ENCODE data around the gene CCL20. TPM values are rescaled to one million over a fixed set of nuclear protein-coding genes. Genes with fewer than 3 reads are reported as not detected.

Gene CCL20
- total and polyA plus RNA-seq, 2 of the 13 experiments (the other 11 are each of a cell fraction or from before 2014, with no cell fraction given) = 223 to 903 TPM

- TF ChIP-seq TFAP4 (IDR thresholded peaks at IDR 0.05; ENCODE audit: borderline replicate concordance, low read depth) = peak; percentile 83
- no peak for TF ChIP-seq HIVEP1 (CRISPR knock-in tag; IDR thresholded peaks at IDR 0.05)
- TF ChIP-seq PAXIP1 (CRISPR knock-in tag; conservative IDR thresholded peaks at IDR 0.05) = 0 out of 2 replicates have a peak, but pooled peaks have one; percentile 37
- TF ChIP-seq ZFYVE20 (CRISPR knock-in tag; IDR thresholded peaks at IDR 0.05; ENCODE audit: borderline replicate concordance, low read depth) = no peak
- TF ChIP-seq NR2F1 (CRISPR knock-in tag; IDR thresholded peaks at IDR 0.05) = peak; percentile 16 to 57; a peak in 2 of 4 replicates
- peak; percentile 55; the same call in 1 of the 2 replicates for TF ChIP-seq ZBTB33 (CRISPR knock-in tag; IDR thresholded peaks at IDR 0.05)
- no peak for TF ChIP-seq ZNF138 (CRISPR knock-in tag; IDR thresholded peaks at IDR 0.05; ENCODE audit: low read depth)
- peak; percentile 84 for TF ChIP-seq SMAD1 (CRISPR knock-in tag; IDR thresholded peaks at IDR 0.05; ENCODE audit: borderline replicate concordance, low read depth)
- TF ChIP-seq ELF3 (CRISPR knock-in tag; IDR thresholded peaks at IDR 0.05) = peak; percentile 65; the same call in 1 of the 2 replicates
- no peak for TF ChIP-seq CREB1 (IDR thresholded peaks at IDR 0.05)
- TF ChIP-seq CREB1 (CRISPR knock-in tag; IDR thresholded peaks at IDR 0.05) = no peak
- peak; percentile 64; the same call in 1 of the 2 replicates for TF ChIP-seq ZNF232 (CRISPR knock-in tag; IDR thresholded peaks at IDR 0.05; ENCODE audit: borderline replicate concordance)
- TF ChIP-seq KLF9 (CRISPR knock-in tag; IDR thresholded peaks at IDR 0.05; ENCODE audit: low read depth) = 0 out of 2 replicates have a peak, but pooled peaks have one; percentile 58
- no peak for TF ChIP-seq ZNF251 (CRISPR knock-in tag; IDR thresholded peaks at IDR 0.05)
- TF ChIP-seq ZFP62 (CRISPR knock-in tag; IDR thresholded peaks at IDR 0.05) = no peak
- peak; percentile 32; the same call in 1 of the 2 replicates for TF ChIP-seq ZKSCAN8 (CRISPR knock-in tag; IDR thresholded peaks at IDR 0.05; ENCODE audit: borderline replicate concordance)
- no peak for TF ChIP-seq NFRKB (IDR thresholded peaks at IDR 0.05)
- TF ChIP-seq SMARCE1 (IDR thresholded peaks at IDR 0.05; ENCODE audit: borderline replicate concordance) = no peak
- no peak for TF ChIP-seq ZBTB7A (CRISPR knock-in tag; IDR thresholded peaks at IDR 0.05)
- no peak for TF ChIP-seq SNAPC4 (CRISPR knock-in tag; IDR thresholded peaks at IDR 0.05)
Measured at GRCh38 chr2:227766373-227766883, 47.2 kb upstream of the CCL20 start (continued).
